GM12875 (cell line): ENCODE measurements around the gene DEAF1.

Experiments used
- H3K4me3 ChIP-seq: one replicate; pipeline ENCODE4 v1.5.1; 2011; ENCODE audit warnings: low read depth, low read length, control low read depth
- CTCF ChIP-seq: IDR thresholded peaks from 2 replicates; pipeline ENCODE4 v1.5.1; 2011; ENCODE audit warnings: low read depth, mild to moderate bottlenecking, control low read depth, inconsistent platforms, low read length, moderate library complexity, borderline replicate concordance; ENCODE audit not compliant: insufficient read depth

The DEAF1 gene

GRCh38 chr11:614623-615503 lies 80.2 kb downstream of the DEAF1 start:
- no peak for TF ChIP-seq CTCF
- peak overlapping the region; percentile 96 for H3K4me3 ChIP-seq

GRCh38 chr11:614021-614622 lies 80.9 kb downstream of the DEAF1 start:
- TF ChIP-seq CTCF, result no peak
- H3K4me3 ChIP-seq, result peak overlapping the region; percentile 96

- TF ChIP-seq CTCF, result no peak
- H3K4me3 ChIP-seq, result no peak overlapping the region
Measured at GRCh38 chr11:613369-613968, 81.6 kb downstream of the DEAF1 start.

GRCh38 chr11:612961-613300 lies 82.1 kb downstream of the DEAF1 start:
- no peak overlapping the region for H3K4me3 ChIP-seq
- no peak for TF ChIP-seq CTCF

GRCh38 chr11:612201-612960 lies 82.6 kb downstream of the DEAF1 start:
- TF ChIP-seq CTCF, result peak; percentile 27; the same call in 1 of the 2 replicates
- no peak overlapping the region for H3K4me3 ChIP-seq

GRCh38 chr11:611001-611996 lies 83.7 kb downstream of the DEAF1 start:
- no peak for TF ChIP-seq CTCF
- no peak overlapping the region for H3K4me3 ChIP-seq
